Upper lobe of left lung (tissue), 6 donors: ENCODE data around the gene APOA5. TPM values are rescaled to one million over a fixed set of nuclear protein-coding genes. Genes with fewer than 3 reads are reported as not detected.

Source experiments
- total RNA-seq, 6 donors: library from RNA; depleted of rRNA in 4 of 6; stranded (reverse); fragments of >200 nt in 4 of 6; gene quantifications; one replicate each; pipeline versions ENCODE4 v1.1.0 to v1.2.1, GENCODE V29; 2016 to 2021
- donor health status: DM: no; HTN: no; CAD: no; lungs with moderate emphysema.
- donor health status: DM: no; HTN: yes; CAD: no; lungs with severe emphysema.

Gene APOA5
- total RNA-seq, 6 donors from 2014 or later = 0.20 to 0.57 TPM; not detected in 4

Other genes with a start within 250 kb of the APOA5 start
- gene BUD13, start 18.9 kb downstream of the APOA5 start, total RNA-seq = 10 to 100 TPM; 12.1 to 18.9 (median 17.0) TPM
- 10 to 100 TPM; 17.6 to 56.1 (median 34.4) TPM for gene ZPR1, start 3.9 kb downstream of the APOA5 start, total RNA-seq
- not detected for gene APOA4, start 31.4 kb upstream of the APOA5 start, total RNA-seq
- gene APOC3, start 38.0 kb upstream of the APOA5 start, total RNA-seq = 1 to 10 TPM in 2 of 6 donors, not detected in 4; 3.7 to 4.4 TPM
- 10 to 100 TPM in 2 of 6 donors, 1 to 10 TPM in 4; 3.1 to 36.0 (median 5.9) TPM for gene APOA1, start 45.7 kb upstream of the APOA5 start, total RNA-seq